ENCODE measurements around the gene GALNT12.
A peak's percentile ranks its signal among the peaks of the same experiment; 100 is the strongest.

GALNT12 gene

DNA sequence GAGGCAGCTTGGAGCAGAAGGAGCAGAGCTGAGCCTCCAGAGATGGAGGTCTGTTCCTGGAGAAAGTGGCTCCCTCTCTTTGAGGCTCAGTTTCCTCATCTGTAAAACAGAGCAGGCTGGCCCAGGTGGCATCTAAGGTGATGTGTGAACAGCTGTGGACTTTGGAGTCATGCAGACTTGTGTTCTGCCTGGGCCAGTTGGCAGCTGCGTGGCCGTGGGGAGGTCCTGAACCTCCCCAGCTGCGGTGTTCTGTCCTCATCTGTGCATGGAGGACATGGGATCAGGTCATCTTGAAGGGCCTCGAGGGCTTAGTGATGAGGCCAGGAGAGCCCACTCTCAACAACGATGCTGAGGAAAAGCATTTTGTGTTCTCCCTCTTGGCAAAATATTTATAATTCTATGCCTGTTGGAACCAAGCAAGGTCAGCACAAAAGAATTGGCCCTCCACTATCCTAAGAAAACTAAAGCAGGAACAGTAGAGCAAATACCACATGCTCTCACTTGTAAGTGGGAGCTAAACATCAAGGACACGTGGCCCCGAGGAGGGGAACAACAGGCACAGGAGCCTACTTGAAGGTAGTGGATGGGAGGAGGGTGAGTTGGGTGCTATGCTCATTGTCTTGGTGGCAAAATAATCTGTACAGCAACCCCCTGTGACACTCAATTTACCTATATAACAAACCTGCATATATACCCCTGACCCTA lies 73.0 kb downstream of the GALNT12 start:
- DNase-seq (ENCODE audit: low read depth, low spot score), result no peak

DNA sequence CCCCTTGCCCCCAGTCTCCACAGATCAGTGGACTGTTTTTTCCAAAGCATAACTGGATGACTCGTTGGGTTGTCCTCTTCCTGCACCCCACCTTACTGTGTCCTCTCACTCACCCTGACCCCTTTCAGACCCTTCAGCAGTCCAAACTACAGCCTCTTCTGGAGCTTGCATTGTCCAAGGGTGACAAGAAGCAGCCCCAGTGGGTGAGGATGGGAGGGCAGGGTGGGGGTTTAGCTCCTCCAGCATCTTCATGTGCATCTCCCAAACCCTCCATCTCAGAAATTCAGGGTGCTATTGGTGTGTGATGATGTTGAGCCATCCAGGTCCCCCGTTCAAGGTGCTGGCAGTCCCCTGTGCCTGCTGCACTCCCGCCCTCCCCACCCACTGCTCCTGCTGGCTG lies 73.9 kb downstream of the GALNT12 start:
- DNase-seq (ENCODE audit: low read depth, low spot score), result no peak

- no peak for DNase-seq (ENCODE audit: low read depth, low spot score)
These were observed 74.5 kb downstream of the GALNT12 start for GRCh38 chr9:98881836-98882568.

GRCh38 chr9:98882569-98882923 lies 75.1 kb downstream of the GALNT12 start:
- no peak for DNase-seq (ENCODE audit: low read depth, low spot score)

- DNase-seq (ENCODE audit: low read depth, low spot score), result no peak
These were observed 75.8 kb downstream of the GALNT12 start for GRCh38 chr9:98883276-98883675.

- DNase-seq (ENCODE audit: low read depth, low spot score), result no peak
These were observed 77.4 kb downstream of the GALNT12 start for GRCh38 chr9:98884849-98885248.

GRCh38 chr9:98885575-98886295 lies 78.3 kb downstream of the GALNT12 start:
- no peak for DNase-seq (ENCODE audit: low read depth, low spot score)

DNA sequence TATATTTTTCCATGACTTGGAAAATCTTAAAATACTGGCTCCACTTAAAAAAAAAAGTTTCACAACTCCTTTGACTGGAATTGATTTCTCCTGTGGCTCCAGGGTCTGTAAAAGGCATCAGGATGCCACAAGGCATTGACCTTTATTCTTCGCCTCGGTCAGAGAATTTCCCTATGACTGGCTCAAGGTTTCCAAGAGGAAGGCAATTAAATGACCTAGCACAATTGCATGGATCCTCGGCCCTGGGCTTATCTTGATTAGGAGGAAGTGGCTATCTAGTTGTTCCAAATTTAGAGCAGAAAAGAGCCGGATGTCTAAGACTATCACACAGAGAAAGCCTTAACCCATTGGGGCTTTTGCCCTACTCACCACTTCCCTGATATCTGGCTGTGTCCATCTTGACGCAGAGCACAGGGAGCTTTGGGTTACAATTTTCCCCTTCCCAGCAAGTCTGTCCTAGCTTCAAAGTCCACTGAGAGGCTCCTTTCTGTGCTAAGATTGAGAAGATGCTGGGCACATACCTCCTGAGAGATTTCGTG lies 79.3 kb downstream of the GALNT12 start:
- DNase-seq (ENCODE audit: low read depth, low spot score), result no peak

GRCh38 chr9:98887918-98888510 lies 80.5 kb downstream of the GALNT12 start:
- peak; percentile 74 for DNase-seq (ENCODE audit: low read depth, low spot score)

GRCh38 chr9:98888801-98889421 lies 81.4 kb downstream of the GALNT12 start:
- DNase-seq (ENCODE audit: low read depth, low spot score), result peak; percentile 57

GRCh38 chr9:98890256-98890655 lies 82.8 kb downstream of the GALNT12 start:
- no peak for DNase-seq (ENCODE audit: low read depth, low spot score)

GRCh38 chr9:98892288-98892687 lies 84.8 kb downstream of the GALNT12 start:
- peak; percentile 52 for DNase-seq (ENCODE audit: low read depth, low spot score)

DNA sequence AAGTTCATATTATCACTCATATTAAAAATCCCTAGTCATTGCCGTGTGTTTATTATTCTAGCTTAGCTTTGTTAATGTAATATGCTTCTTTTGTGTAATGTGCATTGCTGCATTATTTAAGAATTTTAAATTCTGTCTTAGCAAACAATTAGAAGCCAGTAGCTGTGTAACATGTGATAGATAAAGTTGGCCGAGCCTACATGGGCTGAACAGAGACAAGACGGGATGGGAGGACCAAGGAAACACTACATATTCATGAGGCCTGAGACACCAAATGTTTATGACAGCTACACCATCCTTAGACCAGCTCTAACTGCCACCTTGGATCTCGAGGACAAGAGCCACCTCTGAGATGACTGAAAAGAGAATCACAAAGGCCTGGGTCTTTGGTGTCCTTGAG lies 85.2 kb downstream of the GALNT12 start:
- no peak for DNase-seq (ENCODE audit: low read depth, low spot score)

GRCh38 chr9:98894171-98894570 lies 86.7 kb downstream of the GALNT12 start:
- no peak for DNase-seq (ENCODE audit: low read depth, low spot score)

DNA sequence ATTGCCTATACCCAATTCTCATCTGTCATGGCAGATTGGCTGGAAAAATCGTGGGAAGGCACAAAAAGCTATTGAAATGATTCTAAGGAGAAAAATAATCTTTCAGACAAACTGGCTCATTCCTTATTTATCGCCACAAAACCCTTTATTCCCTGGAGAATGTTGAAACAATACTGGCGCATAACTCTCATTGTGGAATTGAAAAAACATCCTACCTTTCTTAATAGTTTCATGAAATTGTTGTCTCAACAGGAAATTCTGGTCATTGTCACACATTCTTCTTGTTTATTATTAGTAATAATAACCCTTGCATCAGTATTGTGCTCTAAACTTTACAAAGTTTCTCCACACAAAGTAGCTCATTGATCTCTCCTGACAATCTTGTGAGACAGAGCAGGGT lies 87.3 kb downstream of the GALNT12 start:
- DNase-seq (ENCODE audit: low read depth, low spot score), result no peak

GRCh38 chr9:98896632-98897031 lies 89.2 kb downstream of the GALNT12 start:
- DNase-seq (ENCODE audit: low read depth, low spot score), result no peak

DNA sequence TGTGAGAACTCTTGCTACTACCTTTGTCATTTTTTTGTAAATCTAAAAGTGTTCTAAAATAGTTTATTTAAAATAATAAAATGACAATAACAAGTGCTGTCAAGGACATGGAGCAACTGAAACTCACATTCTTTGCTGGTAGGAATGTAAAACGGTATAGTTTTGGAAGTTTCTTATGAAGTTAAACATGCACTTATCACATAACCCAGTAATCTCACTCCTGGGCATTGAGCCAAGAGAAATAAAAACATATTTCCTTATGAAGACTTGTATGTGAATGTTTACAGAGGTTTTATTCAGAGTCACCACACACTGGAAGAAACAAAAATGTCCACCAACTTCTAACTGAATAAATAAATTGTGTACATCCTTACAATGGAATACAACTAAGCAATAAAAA lies 90.3 kb downstream of the GALNT12 start:
- no peak for DNase-seq (ENCODE audit: low read depth, low spot score)

- peak; percentile 89 for DNase-seq (ENCODE audit: low read depth, low spot score)
These were observed 92.1 kb downstream of the GALNT12 start for GRCh38 chr9:98899408-98900056.
